Progenitor cell of endocrine pancreas (in vitro differentiated cells): ENCODE data around the gene TCF12. TPM values are rescaled to one million over a fixed set of nuclear protein-coding genes. Genes with fewer than 3 reads are reported as not detected.

Experiments
- DNase-seq: peaks from one replicate; pipeline ENCODE4 v3.0.0; 2021; ENCODE audit warnings: low spot score; ENCODE audit not compliant: unreplicated experiment
- H3K27ac Mint-ChIP-seq: 2 replicates; pipeline ENCODE4 v1.8.0; 2021; ENCODE audit warnings: mild to moderate bottlenecking, moderate library complexity, mixed read lengths
- H3K27me3 Mint-ChIP-seq: 2 replicates; pipeline ENCODE4 v1.8.0; 2021; ENCODE audit warnings: mixed read lengths
- H3K36me3 Mint-ChIP-seq: 2 replicates; pipeline ENCODE4 v1.8.0; 2022; ENCODE audit warnings: mixed read lengths; ENCODE audit not compliant: insufficient read depth
- H3K4me1 Mint-ChIP-seq: 2 replicates; pipeline ENCODE4 v1.8.0; 2021; ENCODE audit warnings: low read depth, mixed read lengths
- H3K4me3 Mint-ChIP-seq: 2 replicates; pipeline ENCODE4 v1.8.0; 2021; ENCODE audit warnings: low read depth, mild to moderate bottlenecking, moderate library complexity, mixed read lengths
- H3K9me3 Mint-ChIP-seq: 2 replicates; pipeline ENCODE4 v1.8.0; 2021; ENCODE audit warnings: low read depth, mixed read lengths
- total RNA-seq: library from RNA; stranded (reverse); gene quantifications from 2 replicates; pipeline ENCODE4 v1.2.1, GENCODE V29; 2021
- TF ChIP-seq, protein P1 (sequence below): fragments of 200-600 bp; sonication (generic); IDR thresholded peaks from one replicate; pipeline ENCODE4 v1.5.0; 2021; ENCODE audit warnings: antibody characterized with exemption, mild to moderate bottlenecking; ENCODE audit not compliant: unreplicated experiment

The TCF12 gene
- total RNA-seq, 1 donor from 2014 or later: 164 TPM

- Mint-ChIP-seq H3K4me1 (peaks cover 49% of the 10 kb centered on the region), H3K27ac (peak overlapping the region; percentile 83), H3K9me3 (no peaks in the 10 kb centered on the region), H3K27me3 (no peaks in the 10 kb centered on the region), H3K4me3 (no peak overlapping the region), H3K36me3 (peaks cover 2% of the 10 kb centered on the region)
- TF ChIP-seq, protein P1, sequence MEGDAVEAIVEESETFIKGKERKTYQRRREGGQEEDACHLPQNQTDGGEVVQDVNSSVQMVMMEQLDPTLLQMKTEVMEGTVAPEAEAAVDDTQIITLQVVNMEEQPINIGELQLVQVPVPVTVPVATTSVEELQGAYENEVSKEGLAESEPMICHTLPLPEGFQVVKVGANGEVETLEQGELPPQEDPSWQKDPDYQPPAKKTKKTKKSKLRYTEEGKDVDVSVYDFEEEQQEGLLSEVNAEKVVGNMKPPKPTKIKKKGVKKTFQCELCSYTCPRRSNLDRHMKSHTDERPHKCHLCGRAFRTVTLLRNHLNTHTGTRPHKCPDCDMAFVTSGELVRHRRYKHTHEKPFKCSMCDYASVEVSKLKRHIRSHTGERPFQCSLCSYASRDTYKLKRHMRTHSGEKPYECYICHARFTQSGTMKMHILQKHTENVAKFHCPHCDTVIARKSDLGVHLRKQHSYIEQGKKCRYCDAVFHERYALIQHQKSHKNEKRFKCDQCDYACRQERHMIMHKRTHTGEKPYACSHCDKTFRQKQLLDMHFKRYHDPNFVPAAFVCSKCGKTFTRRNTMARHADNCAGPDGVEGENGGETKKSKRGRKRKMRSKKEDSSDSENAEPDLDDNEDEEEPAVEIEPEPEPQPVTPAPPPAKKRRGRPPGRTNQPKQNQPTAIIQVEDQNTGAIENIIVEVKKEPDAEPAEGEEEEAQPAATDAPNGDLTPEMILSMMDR: no peak
- DNase-seq: no peak
These were observed 215.7 kb downstream of the TCF12 start for GRCh38 chr15:57134071-57134605.

GRCh38 chr15:57134851-57135250 is 216.4 kb downstream of the TCF12 start:
- Mint-ChIP-seq H3K4me1 (peaks cover 49% of the 10 kb centered on the region), H3K27ac (peak overlapping the region; percentile 83), H3K9me3 (no peaks in the 10 kb centered on the region), H3K36me3 (peaks cover 2% of the 10 kb centered on the region), H3K4me3 (no peak overlapping the region), H3K27me3 (no peaks in the 10 kb centered on the region)
- TF ChIP-seq, protein P1: no peak
- no peak for DNase-seq

- Mint-ChIP-seq H3K36me3 (no peaks in the 10 kb centered on the region), H3K27ac (no peak overlapping the region), H3K4me3 (no peak overlapping the region), H3K27me3 (no peaks in the 10 kb centered on the region), H3K4me1 (peaks cover 45% of the 10 kb centered on the region), H3K9me3 (no peaks in the 10 kb centered on the region)
- TF ChIP-seq, protein P1: no peak
- DNase-seq: no peak
These were observed 217.4 kb downstream of the TCF12 start for GRCh38 chr15:57135800-57136199.

- no peaks in the 10 kb centered on the region for H3K9me3 Mint-ChIP-seq
- H3K27ac Mint-ChIP-seq: no peak overlapping the region
- no peak overlapping the region for H3K4me3 Mint-ChIP-seq
- H3K27me3 Mint-ChIP-seq: no peaks in the 10 kb centered on the region
- peak; percentile 19 for DNase-seq
- TF ChIP-seq, protein P1: peak; percentile 85
- H3K4me1 Mint-ChIP-seq: peaks cover 35% of the 10 kb centered on the region
- H3K36me3 Mint-ChIP-seq: no peaks in the 10 kb centered on the region
These were observed 219.9 kb downstream of the TCF12 start for GRCh38 chr15:57138349-57138788.

GRCh38 chr15:57143511-57144078 is 225.2 kb downstream of the TCF12 start:
- H3K27ac Mint-ChIP-seq: peak overlapping the region; percentile 15
- H3K4me1 Mint-ChIP-seq: peaks cover 12% of the 10 kb centered on the region
- H3K27me3 Mint-ChIP-seq: no peaks in the 10 kb centered on the region
- DNase-seq: no peak
- H3K4me3 Mint-ChIP-seq: no peak overlapping the region
- no peaks in the 10 kb centered on the region for H3K9me3 Mint-ChIP-seq
- H3K36me3 Mint-ChIP-seq: no peaks in the 10 kb centered on the region
- TF ChIP-seq, protein P1: no peak
